Renal cortex interstitium (tissue), 15 donors: ENCODE results near the gene NFIL3. TPM values are rescaled to one million over a fixed set of nuclear protein-coding genes. Genes with fewer than 3 reads are reported as not detected.
"Not testable (repeated sequence)": the region's sequence is repeated elsewhere in the genome, so short reads cannot be mapped to it uniquely, and the experiment has no call there.

Source experiments
- DNase-seq, 11 donors: peaks; one replicate each; pipeline ENCODE4 v3.0.0-alpha.2; 2013; ENCODE audit warnings: low read depth in 9 of 11, low spot score in 4 of 11; ENCODE audit errors: extremely low read depth in 1 of 11
- long read RNA-seq, 16 experiments: transcript quantifications; one replicate each; lab custom pipeline, GENCODE V29; 2026
- polyA plus RNA-seq, 3 donors: library from polyadenylated mRNA; unstranded; fragments of 120-200 nt; gene quantifications; one replicate each; pipeline ENCODE4 v1.2.1, GENCODE V29; 2013; ENCODE audit not compliant: insufficient read length in 3 of 3

The NFIL3 gene
- 10 to 100 TPM; 32.4 to 43.1 (median 32.8) TPM for polyA plus RNA-seq
- long read RNA-seq, donor 1, transcript NFIL3-201 (2 exons, 2,085 nt) = major isoform, 12 of 12 reads
- long read RNA-seq, donor 1, partial matches to known transcripts = 0 of 12 reads
- long read RNA-seq, donor 1, other reads (novel, unspliced or antisense) = 0 of 12 reads
- long read RNA-seq, donor 2, partial matches to known transcripts = 0 of 3 reads
- long read RNA-seq, donor 2, other reads (novel, unspliced or antisense) = 0 of 3 reads
- long read RNA-seq, donor 3, transcript NFIL3-201 (2 exons, 2,085 nt) = major isoform, 10 of 10 reads
- long read RNA-seq, donor 3, partial matches to known transcripts = 0 of 10 reads
- long read RNA-seq, donor 3, other reads (novel, unspliced or antisense) = 0 of 10 reads
- long read RNA-seq, donor 4, transcript NFIL3-201 (2 exons, 2,085 nt) = major isoform, 6 of 20 reads
- long read RNA-seq, donor 4, partial matches to known transcripts = 14 of 20 reads
- long read RNA-seq, donor 4, other reads (novel, unspliced or antisense) = 0 of 20 reads
- long read RNA-seq, donor 5 = 0 reads
- long read RNA-seq, donor 6, transcript NFIL3-201 (2 exons, 2,085 nt) = major isoform, 9 of 9 reads
- long read RNA-seq, donor 6, partial matches to known transcripts = 0 of 9 reads
- long read RNA-seq, donor 6, other reads (novel, unspliced or antisense) = 0 of 9 reads
- long read RNA-seq, donor 7, transcript NFIL3-201 (2 exons, 2,085 nt) = major isoform, 13 of 13 reads
- long read RNA-seq, donor 7, partial matches to known transcripts = 0 of 13 reads
- long read RNA-seq, donor 7, other reads (novel, unspliced or antisense) = 0 of 13 reads
- long read RNA-seq, donor 8, transcript NFIL3-201 (2 exons, 2,085 nt) = major isoform, 13 of 13 reads
- long read RNA-seq, donor 8, partial matches to known transcripts = 0 of 13 reads
- long read RNA-seq, donor 8, other reads (novel, unspliced or antisense) = 0 of 13 reads
- long read RNA-seq, donor 9, transcript NFIL3-201 (2 exons, 2,085 nt) = major isoform, 8 of 8 reads
- long read RNA-seq, donor 9, partial matches to known transcripts = 0 of 8 reads
- long read RNA-seq, donor 9, other reads (novel, unspliced or antisense) = 0 of 8 reads
- long read RNA-seq, donor 10, transcript NFIL3-201 (2 exons, 2,085 nt) = major isoform, 8 of 8 reads
- long read RNA-seq, donor 10, partial matches to known transcripts = 0 of 8 reads
- long read RNA-seq, donor 10, other reads (novel, unspliced or antisense) = 0 of 8 reads
- long read RNA-seq, donor 11, transcript NFIL3-201 (2 exons, 2,085 nt) = major isoform, 10 of 10 reads
- long read RNA-seq, donor 11, partial matches to known transcripts = 0 of 10 reads
- long read RNA-seq, donor 11, other reads (novel, unspliced or antisense) = 0 of 10 reads
- long read RNA-seq, donor 12, transcript NFIL3-201 (2 exons, 2,085 nt) = major isoform, 5 of 5 reads
- long read RNA-seq, donor 12, partial matches to known transcripts = 0 of 5 reads
- long read RNA-seq, donor 12, other reads (novel, unspliced or antisense) = 0 of 5 reads
- long read RNA-seq, donor 13 = 0 reads
- long read RNA-seq, donor 14, transcript NFIL3-201 (2 exons, 2,085 nt) = major isoform, 6 of 6 reads
- long read RNA-seq, donor 14, partial matches to known transcripts = 0 of 6 reads
- long read RNA-seq, donor 14, other reads (novel, unspliced or antisense) = 0 of 6 reads
- long read RNA-seq, donor 15, partial matches to known transcripts = 0 of 2 reads
- long read RNA-seq, donor 15, other reads (novel, unspliced or antisense) = 0 of 2 reads
- long read RNA-seq, donor 16, transcript NFIL3-201 (2 exons, 2,085 nt) = major isoform, 23 of 23 reads
- long read RNA-seq, donor 16, partial matches to known transcripts = 0 of 23 reads
- long read RNA-seq, donor 16, other reads (novel, unspliced or antisense) = 0 of 23 reads

- DNase-seq = peak in 9 of 11 donors; percentile 41 to 82 (median 76)
Observed at GRCh38 chr9:91423785-91424402, at the start of gene NFIL3. TSS of gene NFIL3 (minus strand) at chr9:91423832. CDS start at chr9:91410734, 13,098 bp downstream.

GRCh38 chr9:91471524-91471923 lies 47.9 kb upstream of the NFIL3 start:
- DNase-seq = not testable (repeated sequence)

DNA sequence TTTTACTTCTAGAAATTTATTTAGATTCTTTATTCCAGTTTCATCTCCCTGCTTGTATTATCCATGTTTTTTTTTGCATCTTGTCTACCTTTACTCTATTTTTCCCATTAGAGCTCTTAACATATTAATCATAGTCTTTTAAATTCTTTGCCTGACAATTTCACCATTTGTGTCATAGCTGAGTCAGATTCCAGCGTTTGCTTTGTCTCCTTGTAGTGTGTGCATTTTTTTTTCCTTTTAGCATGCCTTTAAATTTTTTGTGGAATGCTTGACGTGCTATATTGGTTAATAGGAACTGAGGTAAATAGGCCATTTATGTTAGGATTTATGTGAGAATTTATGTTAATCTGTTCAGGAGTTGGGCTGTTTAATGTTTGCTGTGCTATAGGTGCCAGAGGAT lies 41.8 kb upstream of the NFIL3 start:
- DNase-seq = no peak

DNA sequence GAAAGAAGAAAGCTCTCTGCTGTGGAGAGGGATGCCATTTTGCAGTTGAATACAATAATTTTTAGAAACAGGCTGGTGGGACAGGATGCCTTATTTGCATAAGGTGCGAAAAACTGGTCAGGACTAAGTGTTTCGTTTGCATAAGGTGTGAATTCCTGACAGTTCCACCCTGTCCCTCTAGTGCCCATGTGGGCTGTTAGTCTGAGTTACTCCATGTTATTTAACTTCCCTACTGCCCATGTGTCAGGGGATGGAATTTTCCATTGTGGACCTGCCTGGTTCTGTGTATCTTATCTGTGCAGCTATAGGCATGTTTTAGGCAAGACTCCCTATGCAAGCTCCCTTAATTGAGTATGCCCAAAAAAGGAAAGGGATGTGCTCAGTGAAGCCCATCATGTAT lies 35.3 kb upstream of the NFIL3 start:
- no peak for DNase-seq

DNA sequence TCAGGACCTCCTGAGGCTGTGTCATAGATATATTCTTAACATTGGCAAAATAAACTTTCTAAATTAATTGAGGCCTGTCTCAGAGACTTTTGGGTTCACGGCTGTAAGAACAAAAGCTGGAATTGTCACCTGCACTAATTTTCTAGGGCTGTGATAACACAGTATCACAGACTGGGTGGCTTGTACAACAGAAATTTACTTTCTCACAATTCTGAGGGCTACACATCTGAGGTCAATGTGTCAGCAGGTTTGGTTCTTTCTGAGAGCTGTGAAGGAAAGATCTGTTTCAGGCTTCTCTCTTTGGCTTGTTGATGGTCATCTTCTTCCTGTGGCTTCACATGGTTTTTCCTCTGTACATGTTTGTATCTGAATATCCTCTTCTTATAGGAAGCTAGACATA lies 29.2 kb upstream of the NFIL3 start:
- no peak for DNase-seq

DNA sequence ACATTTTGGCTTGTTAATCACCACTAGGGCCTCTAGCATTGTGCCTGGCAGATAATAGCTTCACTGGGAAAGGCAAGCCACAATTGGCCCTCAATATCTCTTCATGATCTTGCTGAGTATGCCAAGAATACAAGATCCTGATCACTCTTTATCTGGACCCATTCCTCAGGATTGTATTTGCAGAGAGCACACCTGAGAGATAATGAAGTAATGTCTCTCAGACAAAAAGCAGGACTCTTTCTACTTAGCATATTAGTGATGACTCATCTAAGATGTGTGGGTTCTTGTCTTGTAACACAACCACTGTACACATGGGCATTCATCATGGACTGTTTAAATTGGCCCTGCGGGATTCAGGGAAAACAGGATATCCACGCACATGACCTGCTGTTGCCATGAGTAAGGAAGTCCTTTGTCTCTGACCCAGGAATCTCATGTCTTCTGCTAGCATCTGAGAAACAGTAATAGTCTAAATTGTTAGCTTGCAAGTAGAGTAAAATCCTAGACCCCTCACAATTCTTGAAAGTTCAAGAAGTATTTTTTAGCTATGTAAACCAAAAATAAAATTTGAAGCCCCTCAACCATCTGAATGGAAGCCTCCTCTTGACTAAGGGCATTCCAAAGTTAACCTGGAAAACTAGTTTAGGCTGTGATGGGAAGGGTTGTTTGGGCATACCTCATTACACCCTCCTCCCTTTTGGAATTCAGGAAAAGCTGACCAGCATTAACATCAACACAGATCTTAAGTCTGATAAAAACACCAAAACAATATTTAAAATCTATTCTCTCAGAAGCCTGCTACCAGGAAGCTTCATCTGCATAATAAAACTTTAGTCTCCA lies 28.0 kb upstream of the NFIL3 start:
- DNase-seq = no peak

GRCh38 chr9:91445135-91445534 lies 21.5 kb upstream of the NFIL3 start:
- no peak for DNase-seq

GRCh38 chr9:91443994-91444392 lies 20.4 kb upstream of the NFIL3 start:
- DNase-seq = no peak

- no peak for DNase-seq
Observed at GRCh38 chr9:91443321-91443993, 19.8 kb upstream of the NFIL3 start.

DNA sequence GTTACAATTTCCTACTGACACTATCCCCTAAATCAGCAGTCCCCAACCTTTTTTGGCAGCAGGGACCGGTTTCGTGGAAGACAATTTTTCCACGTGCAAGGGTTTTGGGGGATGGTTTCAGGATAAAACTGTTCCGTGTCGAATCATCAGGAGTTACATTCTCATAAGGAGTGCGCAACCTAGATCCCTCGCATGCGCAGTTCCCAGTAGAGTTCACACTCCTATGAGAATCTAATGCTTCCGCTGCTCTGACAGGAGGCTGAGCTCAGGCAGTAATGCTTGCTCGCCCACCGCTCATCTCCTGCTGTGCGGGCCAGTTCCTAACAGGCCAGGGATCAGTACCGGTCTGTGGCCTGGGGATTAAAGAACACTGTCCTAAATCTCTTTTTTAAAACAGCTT lies 13.2 kb upstream of the NFIL3 start:
- DNase-seq = no peak

- no peak for DNase-seq
Observed at GRCh38 chr9:91433180-91433579, 9.5 kb upstream of the NFIL3 start.

- no peak for DNase-seq
Observed at GRCh38 chr9:91431485-91431884, 7.9 kb upstream of the NFIL3 start.

- DNase-seq = no peak
Observed at GRCh38 chr9:91429501-91429900, 5.9 kb upstream of the NFIL3 start.

- no peak for DNase-seq
Observed at GRCh38 chr9:91428927-91429351, 5.3 kb upstream of the NFIL3 start.

- DNase-seq = no peak
Observed at GRCh38 chr9:91428436-91428835, 4.8 kb upstream of the NFIL3 start.

DNA sequence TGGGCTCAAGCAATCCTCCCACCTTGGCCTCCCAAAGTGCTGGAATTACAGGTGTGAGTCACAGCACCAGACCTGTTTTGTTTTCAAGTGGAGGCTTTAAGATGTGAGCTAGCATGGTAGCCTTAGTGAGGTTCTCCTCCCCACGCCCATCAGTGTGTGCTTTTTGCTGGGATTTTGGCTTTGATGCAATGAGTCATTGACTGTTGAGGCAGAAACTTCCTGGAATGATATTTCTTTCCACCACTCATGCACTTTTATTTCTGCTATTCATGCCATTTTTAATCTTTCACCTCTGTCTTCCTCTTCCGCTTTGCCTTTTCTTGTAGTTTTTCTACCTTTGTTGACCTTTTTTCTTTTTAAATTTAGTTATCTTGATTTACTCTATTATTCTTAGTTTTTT lies 4.2 kb upstream of the NFIL3 start:
- no peak for DNase-seq
